ENCODE results near the gene F2. TPM values are rescaled to one million over a fixed set of nuclear protein-coding genes. Genes with fewer than 3 reads are reported as not detected.

The F2 gene
- total RNA-seq, 1 donor from 2014 or later = not detected

Small RNA genes lying within 50 kb of the gene (microRNA-seq; reads per million reads assigned to microRNA genes)
- gene MIR5582 = not detected

Other genes with a start within 250 kb of the F2 start
- 18.0 TPM for gene AMBRA1, start 125.2 kb upstream of the F2 start, total RNA-seq
- 2.9 TPM for gene HARBI1, start 102.0 kb upstream of the F2 start, total RNA-seq
- 43.4 TPM for gene ATG13, start 101.7 kb upstream of the F2 start, total RNA-seq
- gene ARHGAP1, start 18.6 kb upstream of the F2 start, total RNA-seq = 152 TPM
- gene ZNF408, start 18.2 kb upstream of the F2 start, total RNA-seq = 6.7 TPM
- gene CKAP5, start 127.1 kb downstream of the F2 start, total RNA-seq = 84.2 TPM
- gene LRP4, start 199.3 kb downstream of the F2 start, total RNA-seq = 26.8 TPM
- gene CSTPP1, start 217.5 kb downstream of the F2 start, total RNA-seq = 13.2 TPM